Measurements from ENCODE around the gene NBPF14.
"Not testable (repeated sequence)": the region's sequence is repeated elsewhere in the genome, so short reads cannot be mapped to it uniquely, and the experiment has no call there.

Gene NBPF14

GRCh38 chr1:148595911-148596310 lies at the start of gene NBPF14:
NBPF14 (minus strand) TSS chr1:148596011; CDS start chr1:148595717, 294 bp downstream.
- not testable (repeated sequence) for DNase-seq

- DNase-seq = not testable (repeated sequence)
Observed at GRCh38 chr1:148625451-148625850, 29.6 kb upstream of the NBPF14 start.

GRCh38 chr1:148618216-148618615 lies 22.4 kb upstream of the NBPF14 start:
- DNase-seq = not testable (repeated sequence)

GRCh38 chr1:148605266-148605665 lies 9.5 kb upstream of the NBPF14 start:
- not testable (repeated sequence) for DNase-seq

GRCh38 chr1:148595360-148595759 lies 451 bp downstream of the NBPF14 start:
- not testable (repeated sequence) for DNase-seq

- not testable (repeated sequence) for DNase-seq
Observed at GRCh38 chr1:148591098-148591497, 4.7 kb downstream of the NBPF14 start.

- DNase-seq = not testable (repeated sequence)
Observed at GRCh38 chr1:148532158-148532557, 63.7 kb downstream of the NBPF14 start.

GRCh38 chr1:148529101-148529567 lies 66.7 kb downstream of the NBPF14 start:
- DNase-seq = peak; percentile 73

GRCh38 chr1:148528591-148528990 lies 67.2 kb downstream of the NBPF14 start:
- not testable (repeated sequence) for DNase-seq

- not testable (repeated sequence) for DNase-seq
Observed at GRCh38 chr1:148526587-148526986, 69.2 kb downstream of the NBPF14 start.

GRCh38 chr1:148523205-148524144 lies 72.3 kb downstream of the NBPF14 start:
- not testable (repeated sequence) for DNase-seq

- DNase-seq = peak; percentile 94
Observed at GRCh38 chr1:148522561-148523204, 73.1 kb downstream of the NBPF14 start.

GRCh38 chr1:148522072-148522471 lies 73.7 kb downstream of the NBPF14 start:
- DNase-seq = peak; percentile 94

- not testable (repeated sequence) for DNase-seq
Observed at GRCh38 chr1:148514310-148514709, 81.5 kb downstream of the NBPF14 start.

- DNase-seq = not testable (repeated sequence)
Observed at GRCh38 chr1:148512571-148513184, 83.1 kb downstream of the NBPF14 start.

GRCh38 chr1:148493933-148494332 lies 101.9 kb downstream of the NBPF14 start:
- DNase-seq = not testable (repeated sequence)

- not testable (repeated sequence) for DNase-seq
Observed at GRCh38 chr1:148483029-148483428, 112.8 kb downstream of the NBPF14 start, which contains the start of gene PPIAL4G. PPIAL4G (minus strand) TSS chr1:148483302; CDS start chr1:148483252, 50 bp downstream.

Measured in CD4-positive, alpha-beta T cell treated with Interleukin-15 for 1 hour (primary cell).